GM21737 (cell line): ENCODE results near the gene TANGO2.

Source experiments
- ATAC-seq: cut with Tn5 transposase; IDR thresholded peaks from one replicate; pipeline ENCODE4 v1.9.1; 2021; ENCODE audit warnings: mild to moderate bottlenecking, moderate library complexity; ENCODE audit not compliant: unreplicated experiment

Gene TANGO2

DNA sequence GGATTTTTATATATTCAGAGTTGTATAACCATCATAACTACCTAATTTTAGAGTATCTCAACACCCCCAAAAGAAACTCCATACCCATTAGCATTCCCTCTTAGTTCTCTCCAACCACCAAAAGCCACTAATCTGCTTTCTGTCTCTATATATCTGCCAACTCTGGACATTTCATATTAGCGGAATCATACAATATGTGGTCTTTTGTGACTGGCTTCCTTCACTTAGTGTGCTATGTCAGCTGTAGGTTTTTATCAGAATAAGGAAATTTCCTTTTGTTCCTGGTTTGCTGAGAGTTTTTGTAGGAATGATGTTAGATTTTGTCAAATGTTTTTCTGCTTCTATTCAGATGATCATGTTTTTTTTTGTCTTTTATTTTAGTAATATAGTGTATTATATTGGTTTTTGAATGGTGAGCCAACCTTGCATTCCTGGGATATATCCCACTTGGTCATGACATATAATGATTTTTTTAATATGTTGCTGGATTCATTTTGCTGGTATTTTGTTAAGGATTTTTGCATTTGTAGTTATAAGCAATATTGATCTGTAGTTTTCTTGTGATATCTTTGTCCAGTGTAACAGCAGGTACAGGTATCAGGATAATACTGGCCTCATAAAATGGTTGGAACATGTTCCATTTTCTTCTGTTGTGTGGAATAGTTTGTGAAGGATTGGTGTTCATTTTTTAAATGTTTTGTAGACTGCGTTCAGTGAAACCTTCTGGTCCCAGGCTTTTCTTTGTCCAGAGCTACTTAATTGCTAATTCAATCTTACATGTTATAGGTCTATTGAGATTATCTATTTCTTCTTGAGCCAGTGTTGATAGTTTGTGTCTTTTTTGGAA is 75.9 kb downstream of the TANGO2 start:
- no peak for ATAC-seq

DNA sequence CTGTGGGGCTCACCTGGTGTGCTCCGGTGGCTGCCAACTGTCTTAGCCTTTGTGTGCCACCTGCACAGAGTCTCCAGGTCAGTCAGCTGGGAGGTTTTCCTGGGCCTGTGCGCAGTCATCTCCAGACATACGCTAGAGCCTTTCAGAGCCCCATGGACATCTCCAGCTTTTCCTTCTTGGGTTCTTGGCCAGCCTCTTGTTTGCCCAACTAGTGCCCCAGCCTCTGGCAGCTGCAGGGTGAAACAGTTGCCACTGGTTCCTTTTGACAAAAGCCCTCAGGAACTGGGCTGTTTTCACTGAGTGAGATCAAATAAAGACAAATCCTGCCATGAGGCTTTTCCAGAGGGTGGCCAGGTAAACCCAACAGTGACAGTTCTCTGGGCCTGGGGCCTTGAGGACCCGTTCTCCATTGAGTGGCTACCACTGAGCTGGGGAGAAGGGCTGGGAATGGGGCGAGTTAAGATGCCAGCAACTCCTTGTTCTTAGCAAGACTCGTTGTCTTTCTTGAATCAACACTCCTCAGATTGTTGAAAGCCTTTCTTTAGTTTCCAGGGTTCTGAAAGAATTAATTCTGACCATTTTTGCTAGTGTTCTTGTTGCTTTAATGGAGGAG is 78.3 kb downstream of the TANGO2 start:
- ATAC-seq: no peak

DNA sequence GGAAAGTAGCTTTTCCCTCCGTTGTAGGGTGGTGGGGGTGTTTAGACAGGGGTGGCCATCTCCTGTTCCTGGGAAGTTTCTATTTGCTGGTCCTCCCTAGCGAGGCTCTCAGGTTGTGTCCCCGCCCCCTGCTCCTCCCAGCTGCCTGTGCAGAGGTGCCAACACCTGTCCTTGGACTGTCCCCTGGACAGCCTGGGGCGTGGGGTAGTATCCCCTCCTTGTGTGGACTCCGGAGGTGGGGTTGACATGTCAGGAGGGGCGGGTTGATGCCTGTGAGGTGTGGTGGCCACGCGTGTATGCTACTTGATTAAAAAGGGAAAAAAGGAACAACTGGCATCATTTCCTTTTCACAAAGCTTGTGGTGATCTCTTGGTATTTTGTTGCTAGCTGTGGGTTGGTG is 80.7 kb downstream of the TANGO2 start:
- ATAC-seq: no peak

DNA sequence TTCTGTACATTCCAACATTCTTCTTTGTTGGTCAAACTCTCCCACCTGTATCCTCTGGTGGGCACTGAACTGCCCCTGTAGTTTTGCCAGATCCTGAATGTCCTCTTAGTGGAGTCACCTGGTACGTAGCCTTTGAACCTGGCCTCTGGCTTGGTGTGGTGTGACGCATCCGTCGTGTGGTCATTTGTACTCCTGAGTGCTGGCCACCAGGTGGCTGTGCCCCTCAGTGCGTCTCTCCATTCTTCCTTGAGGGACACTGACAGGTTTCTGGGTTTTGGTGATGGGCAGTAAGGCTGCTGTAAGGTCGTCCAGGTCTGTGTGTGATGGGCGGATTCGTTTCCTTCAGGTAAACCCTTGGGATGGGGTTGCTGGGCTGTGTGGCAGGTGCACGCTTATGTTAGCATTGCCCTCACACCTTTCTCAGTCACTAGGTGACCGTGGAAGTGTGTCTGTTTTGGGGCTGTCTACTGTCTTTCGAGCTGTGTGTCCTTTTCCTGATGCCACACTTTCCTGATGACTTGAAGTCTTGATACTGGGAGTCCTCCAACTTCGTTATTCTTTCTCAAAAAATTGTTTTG is 81.4 kb downstream of the TANGO2 start:
- no peak for ATAC-seq

DNA sequence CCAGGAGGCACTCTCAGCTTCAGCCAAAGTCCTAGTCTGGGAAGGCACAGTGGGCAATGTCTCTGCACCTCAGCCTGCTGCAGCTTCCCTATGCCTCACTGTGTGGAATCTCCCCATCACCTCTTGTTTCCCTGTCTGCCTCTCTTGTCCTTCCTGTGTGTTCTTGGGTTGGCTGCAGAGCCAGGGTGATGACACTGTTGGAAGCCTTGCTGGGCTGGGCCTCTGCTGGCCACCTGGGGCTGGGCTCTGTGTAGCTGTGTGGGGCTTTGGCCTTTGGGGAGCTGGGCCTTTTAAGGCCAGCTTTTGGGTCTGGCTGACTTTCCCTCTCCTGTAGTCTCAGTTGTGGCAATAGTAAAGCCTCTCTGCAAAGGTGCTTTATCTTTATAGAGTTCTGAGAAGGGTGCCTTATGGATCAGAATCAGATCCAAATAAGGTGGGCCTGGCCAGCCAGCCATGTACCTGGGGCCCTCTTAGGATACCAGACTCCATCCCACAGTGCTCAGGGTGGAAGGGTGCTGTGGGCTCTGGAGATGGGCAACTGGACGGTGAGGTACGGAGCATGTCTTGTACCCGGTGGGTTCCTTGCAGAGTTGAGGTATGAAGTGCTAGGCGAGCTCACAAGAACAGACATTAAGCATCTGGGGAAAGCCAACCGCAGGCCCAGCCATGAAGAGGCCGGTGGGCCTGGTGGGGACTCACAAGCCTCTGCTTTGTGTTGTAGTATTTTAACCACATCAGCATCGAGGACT is 84.7 kb downstream of the TANGO2 start:
- no peak for ATAC-seq

DNA sequence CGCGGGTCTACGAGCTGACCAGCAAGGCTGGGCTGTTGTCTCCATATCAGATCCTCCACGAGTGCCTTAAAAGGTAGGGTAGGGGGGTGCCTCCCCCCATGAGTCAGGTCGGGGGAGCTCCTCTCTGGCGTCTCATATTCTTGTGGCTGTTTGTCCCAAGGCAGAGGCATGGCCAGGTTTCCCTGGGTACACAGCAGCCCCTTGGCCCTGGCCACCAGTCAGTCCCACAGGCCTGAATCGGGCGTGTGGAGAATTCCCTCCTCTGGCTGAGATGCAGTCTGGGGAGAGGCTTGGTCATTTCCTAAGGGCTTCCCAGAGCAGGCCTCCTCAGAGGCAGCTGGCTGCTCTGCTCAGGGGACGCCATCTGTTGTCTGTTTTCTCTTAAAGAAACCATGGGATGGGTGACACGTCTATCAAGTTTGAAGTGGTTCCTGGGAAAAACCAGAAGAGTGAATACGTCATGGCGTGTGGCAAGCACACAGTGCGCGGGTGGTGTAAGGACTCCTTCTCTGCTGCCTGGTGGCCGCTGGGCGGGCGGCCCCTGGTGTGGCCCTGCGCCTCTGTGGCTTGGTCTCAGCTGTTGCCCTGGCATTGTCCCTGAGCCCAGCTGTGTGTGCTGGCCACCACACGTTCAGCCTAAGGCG is 85.4 kb downstream of the TANGO2 start:
- no peak for ATAC-seq

DNA sequence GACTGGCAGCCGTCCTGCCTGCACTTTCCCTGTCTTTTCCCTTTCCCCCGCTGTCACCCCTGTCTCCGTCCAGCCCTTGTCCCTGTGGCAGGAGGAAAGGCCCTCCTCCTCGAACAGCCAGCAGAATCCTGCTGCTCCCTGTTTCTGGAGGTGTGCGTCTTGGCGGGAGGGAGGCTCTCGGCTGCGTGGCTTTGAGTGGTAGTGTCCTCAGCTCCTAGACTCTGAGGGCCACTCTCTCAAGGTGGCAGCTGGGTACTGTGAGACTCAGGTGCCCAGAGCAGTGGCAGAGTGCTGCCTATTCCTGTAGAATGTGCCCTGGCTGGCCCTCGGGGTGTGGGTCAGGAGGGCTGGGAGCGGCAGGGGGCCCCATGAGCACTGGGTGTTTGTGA is 85.9 kb downstream of the TANGO2 start:
- no peak for ATAC-seq

DNA sequence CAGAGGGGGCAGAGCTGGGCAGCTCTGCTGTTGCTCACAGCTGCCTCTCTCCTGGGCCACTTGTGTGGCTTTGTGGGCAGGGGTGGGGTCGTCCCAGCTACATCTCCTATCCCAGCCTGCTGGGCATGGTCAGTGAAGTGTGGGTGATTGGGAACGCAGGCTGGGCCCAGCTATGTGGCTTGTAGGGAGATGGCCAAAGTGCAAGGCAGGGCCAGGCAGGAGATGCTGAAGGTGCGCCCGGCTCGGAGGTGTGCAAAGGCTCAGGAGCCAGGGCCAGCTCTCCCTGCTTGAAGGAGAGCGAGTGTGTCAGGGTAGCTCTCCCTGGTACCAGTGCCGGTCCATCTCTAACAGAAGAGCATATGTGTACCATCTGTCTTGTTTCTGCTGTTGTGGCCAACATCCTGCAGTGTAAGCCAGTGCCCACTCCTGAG is 86.6 kb downstream of the TANGO2 start:
- no peak for ATAC-seq

DNA sequence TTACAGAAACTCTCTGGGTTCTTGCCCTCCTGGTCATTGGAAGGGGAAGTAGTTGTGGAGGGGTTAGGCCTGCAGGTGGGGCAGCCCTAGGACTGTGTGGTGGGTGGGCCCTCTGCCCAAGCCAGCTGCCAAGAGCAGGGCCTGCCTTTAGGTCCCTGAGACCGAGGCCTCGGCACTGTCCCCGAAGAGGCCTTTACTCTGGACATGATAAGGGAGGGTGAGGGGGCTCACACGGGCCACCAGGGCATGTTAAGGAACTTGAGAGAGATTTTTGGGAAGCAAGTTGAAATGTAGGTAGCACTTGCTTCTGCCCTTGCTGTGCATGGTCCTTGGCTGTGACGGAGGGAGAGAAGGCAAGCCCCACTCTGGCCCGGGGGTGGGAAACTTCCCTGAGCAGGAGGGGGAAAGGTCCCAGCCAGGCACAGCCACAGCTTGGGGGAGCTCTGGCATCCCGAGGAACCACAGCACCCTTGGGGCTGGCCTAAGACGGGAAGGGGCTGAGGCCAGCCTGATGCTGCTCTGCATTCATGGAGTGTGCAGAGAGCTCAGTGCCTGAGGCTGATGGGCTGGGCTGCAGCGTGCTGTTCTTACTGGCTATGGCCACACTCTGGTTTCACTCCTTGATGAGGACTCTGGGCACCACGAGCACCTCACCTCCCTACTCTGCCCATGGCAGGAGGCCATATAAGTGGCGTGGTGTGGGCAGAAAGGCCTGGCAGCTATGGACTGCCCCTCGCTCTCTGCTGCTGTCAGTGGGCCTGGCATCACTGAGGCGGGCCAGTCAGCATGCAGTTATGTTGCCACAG is 87.2 kb downstream of the TANGO2 start:
- ATAC-seq: no peak

DNA sequence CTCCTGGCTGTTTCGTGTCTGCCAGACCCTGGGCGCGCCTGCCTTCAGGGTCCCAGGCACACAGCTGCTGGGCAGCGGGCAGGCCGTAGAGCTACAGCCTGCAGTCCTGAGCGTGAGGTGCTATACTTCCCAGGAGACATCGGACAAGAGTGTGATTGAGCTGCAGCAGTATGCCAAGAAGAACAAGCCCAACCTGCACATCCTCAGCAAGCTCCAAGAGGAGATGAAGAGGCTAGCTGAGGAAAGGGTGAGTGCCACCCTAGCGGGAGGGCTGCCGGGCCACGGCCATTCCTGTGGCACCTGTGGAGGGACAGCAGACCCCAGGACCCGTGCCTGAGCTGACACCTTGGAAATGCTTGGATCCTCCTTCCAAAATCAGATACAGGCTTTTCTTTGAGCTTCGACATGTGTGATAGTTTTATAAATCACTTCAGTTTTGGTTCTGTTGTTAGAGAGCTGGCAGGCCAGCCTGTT is 87.9 kb downstream of the TANGO2 start:
- no peak for ATAC-seq

DNA sequence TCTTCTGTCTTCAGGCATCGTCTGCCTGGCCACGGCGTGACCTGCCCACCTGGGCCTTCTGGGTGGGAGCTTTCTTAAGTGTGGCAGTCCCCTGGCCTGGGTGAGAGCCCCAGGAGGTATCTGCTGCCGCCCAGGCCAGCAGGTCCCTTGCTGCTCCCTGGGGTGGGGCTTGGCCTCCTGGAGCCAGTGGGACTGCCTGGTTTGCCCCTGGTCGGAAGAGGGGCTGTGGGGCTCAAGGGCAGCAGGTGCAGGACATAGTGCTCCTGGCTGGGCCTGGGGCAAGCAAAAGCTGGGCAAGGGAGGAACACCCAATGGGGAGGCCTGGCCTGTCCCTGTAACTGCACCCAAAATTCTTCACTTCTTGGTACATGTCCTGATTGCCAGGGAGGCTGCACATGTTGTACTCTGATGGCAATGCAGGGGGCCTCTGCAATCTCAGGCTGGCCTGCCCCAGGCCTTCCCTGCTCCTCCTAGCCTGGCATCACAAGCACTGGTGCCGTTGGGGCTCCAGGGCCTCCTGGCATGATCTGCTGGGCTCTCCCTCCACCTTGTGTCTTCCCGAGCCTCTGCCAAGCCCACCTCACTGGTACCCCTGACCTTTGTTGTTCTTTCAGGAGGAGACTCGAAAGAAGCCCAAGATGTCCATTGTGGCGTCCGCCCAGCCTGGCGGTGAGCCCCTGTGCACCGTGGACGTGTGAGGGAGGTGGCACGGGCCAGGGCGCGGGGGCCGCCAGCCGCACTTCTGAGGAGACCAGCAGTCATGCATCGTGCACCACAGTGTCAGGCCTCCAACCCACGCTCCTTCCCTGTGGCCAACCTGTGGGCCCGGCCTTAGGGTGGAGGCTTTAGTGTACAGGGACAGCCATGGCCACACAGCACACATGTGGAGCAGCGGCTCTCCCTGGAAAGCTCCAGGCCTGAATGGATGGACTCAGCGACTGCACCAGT is 88.8 kb downstream of the TANGO2 start:
- no peak for ATAC-seq

DNA sequence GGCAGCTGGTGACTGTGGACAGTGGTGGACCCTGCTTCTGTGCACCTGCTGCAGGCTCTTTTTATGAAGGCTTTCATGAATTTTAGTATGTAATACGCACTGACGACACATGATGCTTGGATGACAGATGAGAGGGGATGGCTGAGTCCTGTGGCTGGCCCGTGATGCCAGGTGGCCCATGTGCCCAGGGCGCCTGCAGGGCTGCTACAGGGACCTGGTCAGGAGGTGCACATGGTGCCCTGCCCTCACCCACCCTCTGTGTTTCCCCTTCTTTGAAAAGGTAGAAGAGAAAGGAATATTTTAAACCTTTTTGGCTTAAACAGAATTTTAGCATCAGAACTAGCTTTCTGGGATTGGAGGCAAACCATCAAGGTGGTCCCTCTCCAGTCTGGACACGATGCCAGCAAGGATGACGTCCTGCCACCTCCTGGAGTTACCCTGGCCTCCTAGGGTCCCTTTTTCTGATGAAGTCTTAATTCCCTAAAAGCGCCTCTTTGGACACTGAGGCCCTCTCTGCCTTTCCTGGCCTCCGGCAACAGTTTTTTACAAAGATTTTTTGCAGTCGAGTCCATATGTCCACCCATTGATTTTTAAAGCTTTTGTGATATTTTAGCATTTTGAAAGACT is 89.6 kb downstream of the TANGO2 start:
- no peak for ATAC-seq

DNA sequence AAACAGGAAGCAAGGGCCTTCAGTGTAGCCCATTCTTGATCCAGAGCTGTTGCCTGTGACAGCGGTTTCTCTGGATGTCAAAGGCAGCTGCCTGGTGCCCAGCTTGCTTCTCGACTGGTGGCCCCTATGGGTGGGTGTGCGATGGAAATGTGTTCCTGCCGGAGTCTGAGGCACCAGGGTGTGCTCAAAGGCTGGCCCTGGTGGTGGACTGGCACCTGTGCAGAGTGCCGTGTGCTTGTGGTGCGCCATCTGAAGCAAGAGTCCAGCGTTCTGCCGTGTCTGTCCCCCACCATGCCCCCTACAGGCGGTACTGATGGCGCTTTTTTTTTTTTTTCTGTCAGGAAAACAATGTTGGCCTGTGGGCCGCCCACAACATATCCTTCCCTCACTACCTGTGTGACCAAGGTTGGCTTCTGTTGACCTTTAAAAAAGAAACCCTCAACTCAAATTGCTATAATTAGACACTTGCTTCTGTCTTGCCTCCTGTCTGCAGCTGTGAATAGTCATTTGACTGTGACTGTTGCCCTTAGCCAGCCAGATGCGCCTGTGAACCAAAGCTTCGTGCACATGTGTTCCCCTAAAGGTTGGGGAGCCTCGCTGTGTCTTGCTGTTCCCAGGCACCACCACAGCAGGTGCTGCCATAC is 90.3 kb downstream of the TANGO2 start:
- ATAC-seq: no peak

DNA sequence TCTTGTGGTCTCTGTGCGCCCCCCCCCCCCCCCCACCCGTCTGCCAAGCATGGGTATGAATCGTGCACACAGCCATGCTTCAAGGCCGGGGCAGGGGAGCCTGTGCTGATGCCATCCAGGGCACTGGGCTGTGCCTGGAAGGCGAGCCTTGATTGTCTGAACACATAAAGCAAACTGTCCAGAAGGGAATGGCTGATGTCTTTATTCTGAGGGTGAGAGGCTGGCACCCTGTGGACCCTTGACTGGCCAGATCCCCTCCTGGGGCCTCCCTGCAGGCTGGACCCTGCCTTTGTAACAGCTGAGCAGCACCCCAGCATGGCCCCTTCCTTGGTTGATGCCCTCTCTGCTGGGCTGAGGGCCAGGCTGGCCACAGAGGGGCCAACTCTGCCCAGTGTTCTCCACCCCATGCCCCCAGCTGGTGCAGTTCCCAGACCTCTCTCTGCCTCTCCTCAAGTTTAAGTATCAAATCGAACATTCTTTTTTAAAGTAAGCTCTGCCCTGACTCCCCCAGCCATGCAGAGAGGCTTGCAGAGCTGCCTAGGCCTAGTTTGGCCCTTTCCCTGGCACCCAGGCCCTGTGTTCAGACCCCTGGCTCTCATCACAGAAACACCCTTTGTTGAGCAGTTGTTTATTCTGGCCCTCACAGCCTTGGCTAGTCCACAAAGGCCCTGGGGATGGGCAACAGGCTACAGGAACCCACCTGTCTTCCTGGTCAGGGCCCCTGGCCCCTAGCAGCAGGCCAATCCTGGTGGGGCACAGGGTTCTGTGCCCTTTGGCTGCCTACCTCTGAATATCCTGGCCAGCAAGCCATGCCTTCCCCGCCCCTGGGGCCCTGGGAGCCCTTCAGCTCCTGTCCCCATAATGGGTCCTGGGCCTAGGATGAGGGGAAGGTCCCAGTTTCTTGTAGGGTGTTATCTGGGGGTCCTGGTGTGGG is 91.0 kb downstream of the TANGO2 start:
- no peak for ATAC-seq

DNA sequence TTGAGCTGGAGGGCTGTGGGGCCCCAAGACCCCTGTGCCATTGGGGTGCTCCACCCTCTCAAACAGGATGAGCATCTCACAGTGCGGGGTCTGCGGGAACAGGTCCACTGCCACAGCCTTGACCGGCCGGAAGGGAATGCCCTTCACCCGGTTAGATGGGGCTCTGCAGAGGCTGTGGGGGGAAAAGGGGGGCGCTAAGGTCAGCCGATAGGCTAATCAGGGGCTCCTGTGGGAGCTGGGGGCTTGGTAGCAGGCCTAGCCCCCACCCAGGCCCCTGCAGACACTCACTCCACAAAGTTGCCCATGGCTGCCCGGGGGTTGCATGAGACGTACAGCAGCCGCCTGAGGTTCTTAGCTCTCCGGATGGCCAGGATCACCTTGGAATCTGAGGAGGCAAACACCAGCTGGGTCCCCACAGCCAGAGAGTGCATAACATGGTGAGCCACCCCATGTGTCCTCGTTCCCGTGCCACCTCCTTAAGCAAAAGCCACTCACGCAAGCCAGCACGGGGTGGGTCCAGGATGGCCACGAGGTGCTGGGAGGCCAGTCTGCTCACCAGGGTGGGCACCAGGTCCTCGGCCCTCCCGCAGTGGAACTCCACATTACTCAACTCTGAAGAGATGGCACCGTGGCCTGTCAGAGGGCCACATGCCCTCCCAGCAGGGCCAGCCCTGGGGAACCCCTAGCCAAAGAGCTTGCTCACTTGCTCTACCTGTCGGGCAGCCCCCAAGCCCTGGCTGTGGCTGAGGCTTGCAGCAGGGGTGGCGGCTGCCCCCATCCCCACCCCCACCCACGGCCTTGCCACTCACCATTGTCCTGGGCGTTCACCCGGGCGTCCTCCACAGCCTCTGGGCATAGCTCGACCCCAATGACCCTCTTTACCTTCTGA is 92.0 kb downstream of the TANGO2 start:
- ATAC-seq: no peak
